K562 (cell line): ENCODE results near the gene SEMA6B. TPM values are rescaled to one million over a fixed set of nuclear protein-coding genes. Genes with fewer than 3 reads are reported as not detected.

Experiments used
- CBFA2T2 ChIP-seq: fragments of 450-650 bp; conservative IDR thresholded peaks from 2 replicates; pipeline ENCODE4 v1.6.1; 2017; ENCODE audit warnings: mild to moderate bottlenecking
- CREB1 ChIP-seq, 2 experiments: sonication (generic) in 1 of 2; formaldehyde crosslinking in 1 of 2; IDR thresholded peaks; 2 replicates each; pipeline versions ENCODE4 v1.6.1 to v1.8.0; 2012 to 2022; ENCODE audit warnings: inconsistent platforms in 1 of 2, mild to moderate bottlenecking in 1 of 2, missing genetic modification reagents in 1 of 2, moderate library complexity in 1 of 2
- CSDE1 ChIP-seq, 2 experiments: fragments of 450-650 bp; IDR thresholded peaks; 2 replicates each; pipeline ENCODE4 v1.6.1; 2016; ENCODE audit warnings: mild to moderate bottlenecking in 1 of 2
- CXXC5 ChIP-seq: fragments of 250-450 bp; sonication (Bioruptor Pico); IDR thresholded peaks from 2 replicates; pipeline ENCODE4 v1.8.0; 2022; ENCODE audit warnings: inconsistent platforms, mild to moderate bottlenecking, moderate library complexity
- FOSL1 ChIP-seq: fragments of 200-800 bp; sonication (Bioruptor generic); conservative IDR thresholded peaks from 2 replicates; pipeline ENCODE4 v1.6.1; 2016; ENCODE audit warnings: missing genetic modification characterization, missing compliant biosample characterization
- FOXK2 ChIP-seq, 2 experiments: fragments of 450-650 bp; IDR thresholded peaks in 1 of 2; conservative IDR thresholded peaks in 1 of 2; 2 replicates each; pipeline ENCODE4 v1.6.1; 2016; ENCODE audit warnings: low read depth in 2 of 2, mild to moderate bottlenecking in 1 of 2
- GABPB2 ChIP-seq: fragments of 250-450 bp; sonication (Bioruptor Pico); conservative IDR thresholded peaks from 2 replicates; pipeline ENCODE4 v1.5.1; 2021; ENCODE audit warnings: mild to moderate bottlenecking
- HDAC3 ChIP-seq: fragments of 450-650 bp; IDR thresholded peaks from 2 replicates; pipeline ENCODE4 v1.6.1; 2018; ENCODE audit warnings: borderline replicate concordance, mild to moderate bottlenecking, moderate library complexity; ENCODE audit not compliant: partially characterized antibody
- MTA1 ChIP-seq: fragments of 450-650 bp; IDR thresholded peaks from 2 replicates; pipeline ENCODE4 v1.6.1; 2017; ENCODE audit warnings: borderline replicate concordance
- PCBP1 ChIP-seq: fragments of 200-400 bp; formaldehyde crosslinking; IDR thresholded peaks from 2 replicates; pipeline ENCODE4 v1.6.1; 2018; ENCODE audit warnings: mild to moderate bottlenecking, low read depth, low read length; ENCODE audit not compliant: poor library complexity, severe bottlenecking
- PHF20 ChIP-seq: fragments of 450-650 bp; IDR thresholded peaks from 2 replicates; pipeline ENCODE4 v1.6.1; 2018; ENCODE audit not compliant: partially characterized antibody
- SMARCB1 ChIP-seq: IDR thresholded peaks from 2 replicates; pipeline ENCODE4 v1.6.1; 2011; ENCODE audit warnings: improper control_type of control experiment, low read depth; ENCODE audit not compliant: insufficient read length
- SP1 ChIP-seq: sonication (generic); formaldehyde crosslinking; IDR thresholded peaks from 2 replicates; pipeline ENCODE4 v1.8.1; 2022; ENCODE audit warnings: mild to moderate bottlenecking, missing genetic modification reagents
- TCFL5 ChIP-seq: fragments of 250-450 bp; sonication (Bioruptor Pico); conservative IDR thresholded peaks from 2 replicates; pipeline ENCODE4 v1.6.1; 2021; ENCODE audit warnings: mild to moderate bottlenecking, moderate library complexity, matching md5 sums
- THRA ChIP-seq: fragments of 450-650 bp; IDR thresholded peaks from 2 replicates; pipeline ENCODE4 v1.6.1; 2017; ENCODE audit warnings: mild to moderate bottlenecking, moderate library complexity
- ZFX ChIP-seq: sonication (generic); formaldehyde crosslinking; IDR thresholded peaks from 2 replicates; pipeline ENCODE4 v1.8.0; 2022; ENCODE audit warnings: mild to moderate bottlenecking, missing genetic modification reagents, moderate library complexity
- ZNF134 ChIP-seq: fragments of 250-450 bp; sonication (Bioruptor Pico); conservative IDR thresholded peaks from 2 replicates; pipeline ENCODE4 v1.4.0; 2020
- ZNF586 ChIP-seq: fragments of 450-650 bp; formaldehyde crosslinking; conservative IDR thresholded peaks from 2 replicates; pipeline ENCODE4 v1.4.0; 2020; ENCODE audit warnings: mild to moderate bottlenecking, moderate library complexity
- polyA plus RNA-seq, 8 experiments: library from polyadenylated mRNA; depleted of rRNA in 4 of 8; stranded (reverse) in 5 of 8; unstranded in 3 of 8; fragments of >200 nt; fragmentation: Nextera tagmentation in 2 of 8; fragmentation: Illumina TruSeq in 1 of 8; extraction: Ambion mirVana in 2 of 8; extraction: Trizol in 1 of 8; gene quantifications; 2 replicates each; pipeline versions ENCODE4 v1.2.1 to v1.2.3, GENCODE V29; 2011 to 2014; ENCODE audit warnings: inconsistent platforms in 1 of 8, missing spikeins in 1 of 8
- total RNA-seq, 7 experiments: library from RNA; depleted of rRNA in 6 of 7; stranded (reverse); fragments of >200 nt in 6 of 7; fragmentation: Illumina TruSeq in 2 of 7; extraction: Trizol in 2 of 7; gene quantifications; 2 replicates each; pipeline versions ENCODE4 v1.2.1 to v1.2.3, GENCODE V29; 2011 to 2021; ENCODE audit warnings: low replicate concordance in 1 of 7
- TF ChIP-seq, protein P1 (sequence below), 3 experiments: fragments of 200-800 bp in 1 of 3; sonication (Bioruptor generic) in 1 of 3; sonication (generic) in 1 of 3; formaldehyde crosslinking in 1 of 3; IDR thresholded peaks; 2 replicates each; pipeline versions ENCODE4 v1.6.1 to v1.8.0; 2016 to 2022; ENCODE audit warnings: mild to moderate bottlenecking in 2 of 3, missing compliant biosample characterization in 2 of 3, missing genetic modification characterization in 2 of 3, missing genetic modification reagents in 1 of 3
- TF ChIP-seq, protein P2 (sequence below), 2 experiments: fragments of 450-650 bp in 1 of 2; IDR thresholded peaks; 2 replicates each; pipeline ENCODE4 v1.6.1; 2011 to 2017; ENCODE audit warnings: low read depth in 2 of 2, antibody characterized with exemption in 1 of 2, borderline replicate concordance in 1 of 2, low read length in 1 of 2, mild to moderate bottlenecking in 1 of 2, mixed read lengths in 1 of 2; ENCODE audit not compliant: control insufficient read depth in 1 of 2
- TF ChIP-seq, protein P3 (sequence below): fragments of 250-450 bp; sonication (Bioruptor Pico); IDR thresholded peaks from 2 replicates; pipeline ENCODE4 v1.4.0; 2020; ENCODE audit warnings: mild to moderate bottlenecking

Gene SEMA6B
- total and polyA plus RNA-seq, 9 of the 15 experiments (the other 6 are each of a cell fraction or from before 2014, with no cell fraction given) = 0.65 to 4.6 (median 2.5) TPM; not detected in 2

GRCh38 chr19:4556597-4557127 lies 2.8 kb downstream of the SEMA6B start (continued):
- TF ChIP-seq, protein P1, sequence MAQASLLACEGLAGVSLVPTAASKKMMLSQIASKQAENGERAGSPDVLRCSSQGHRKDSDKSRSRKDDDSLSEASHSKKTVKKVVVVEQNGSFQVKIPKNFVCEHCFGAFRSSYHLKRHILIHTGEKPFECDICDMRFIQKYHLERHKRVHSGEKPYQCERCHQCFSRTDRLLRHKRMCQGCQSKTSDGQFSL (CRISPR knock-in tag; IDR thresholded peaks at IDR 0.05) = no peak
- TF ChIP-seq, protein P1 (tag; IDR thresholded peaks at IDR 0.05) = no peak
- TF ChIP-seq CREB1 (IDR thresholded peaks at IDR 0.05) (no peak), CREB1 (CRISPR knock-in tag; IDR thresholded peaks at IDR 0.05) (peak; percentile 27; the same call in 1 of the 2 replicates), HDAC3 (no peak), SP1 (no peak; the same call in 1 of the 2 replicates), FOSL1 (no peak), CSDE1 (IDR thresholded peaks at IDR 0.05) (no peak), ZNF134 (CRISPR knock-in tag) (no peak), PCBP1 (peak; percentile 12), FOXK2 (conservative IDR thresholded peaks at IDR 0.05 in 1 of 2, IDR thresholded peaks at IDR 0.05 in 1 of 2; ENCODE audit: low read depth in 2 of 2) (no peak), THRA (no peak), GABPB2 (CRISPR knock-in tag) (no peak), MTA1 (no peak), CBFA2T2 (no peak), SMARCB1 (no peak), PHF20 (no peak), ZNF586 (no peak), ZFX (CRISPR knock-in tag) (no peak), TCFL5 (no peak), CXXC5 (CRISPR knock-in tag) (no peak)
- TF ChIP-seq, protein P2, sequence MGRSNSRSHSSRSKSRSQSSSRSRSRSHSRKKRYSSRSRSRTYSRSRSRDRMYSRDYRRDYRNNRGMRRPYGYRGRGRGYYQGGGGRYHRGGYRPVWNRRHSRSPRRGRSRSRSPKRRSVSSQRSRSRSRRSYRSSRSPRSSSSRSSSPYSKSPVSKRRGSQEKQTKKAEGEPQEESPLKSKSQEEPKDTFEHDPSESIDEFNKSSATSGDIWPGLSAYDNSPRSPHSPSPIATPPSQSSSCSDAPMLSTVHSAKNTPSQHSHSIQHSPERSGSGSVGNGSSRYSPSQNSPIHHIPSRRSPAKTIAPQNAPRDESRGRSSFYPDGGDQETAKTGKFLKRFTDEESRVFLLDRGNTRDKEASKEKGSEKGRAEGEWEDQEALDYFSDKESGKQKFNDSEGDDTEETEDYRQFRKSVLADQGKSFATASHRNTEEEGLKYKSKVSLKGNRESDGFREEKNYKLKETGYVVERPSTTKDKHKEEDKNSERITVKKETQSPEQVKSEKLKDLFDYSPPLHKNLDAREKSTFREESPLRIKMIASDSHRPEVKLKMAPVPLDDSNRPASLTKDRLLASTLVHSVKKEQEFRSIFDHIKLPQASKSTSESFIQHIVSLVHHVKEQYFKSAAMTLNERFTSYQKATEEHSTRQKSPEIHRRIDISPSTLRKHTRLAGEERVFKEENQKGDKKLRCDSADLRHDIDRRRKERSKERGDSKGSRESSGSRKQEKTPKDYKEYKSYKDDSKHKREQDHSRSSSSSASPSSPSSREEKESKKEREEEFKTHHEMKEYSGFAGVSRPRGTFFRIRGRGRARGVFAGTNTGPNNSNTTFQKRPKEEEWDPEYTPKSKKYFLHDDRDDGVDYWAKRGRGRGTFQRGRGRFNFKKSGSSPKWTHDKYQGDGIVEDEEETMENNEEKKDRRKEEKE (IDR thresholded peaks at IDR 0.05; ENCODE audit: borderline replicate concordance in 1 of 2, control insufficient read depth in 1 of 2, low read depth in 2 of 2, low read length in 1 of 2) = no peak
- TF ChIP-seq, protein P3, sequence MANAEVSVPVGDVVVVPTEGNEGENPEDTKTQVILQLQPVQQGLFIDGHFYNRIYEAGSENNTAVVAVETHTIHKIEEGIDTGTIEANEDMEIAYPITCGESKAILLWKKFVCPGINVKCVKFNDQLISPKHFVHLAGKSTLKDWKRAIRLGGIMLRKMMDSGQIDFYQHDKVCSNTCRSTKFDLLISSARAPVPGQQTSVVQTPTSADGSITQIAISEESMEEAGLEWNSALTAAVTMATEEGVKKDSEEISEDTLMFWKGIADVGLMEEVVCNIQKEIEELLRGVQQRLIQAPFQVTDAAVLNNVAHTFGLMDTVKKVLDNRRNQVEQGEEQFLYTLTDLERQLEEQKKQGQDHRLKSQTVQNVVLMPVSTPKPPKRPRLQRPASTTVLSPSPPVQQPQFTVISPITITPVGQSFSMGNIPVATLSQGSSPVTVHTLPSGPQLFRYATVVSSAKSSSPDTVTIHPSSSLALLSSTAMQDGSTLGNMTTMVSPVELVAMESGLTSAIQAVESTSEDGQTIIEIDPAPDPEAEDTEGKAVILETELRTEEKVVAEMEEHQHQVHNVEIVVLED (CRISPR knock-in tag) = no peak
